Measurements from ENCODE around the gene EGFL8. TPM values are rescaled to one million over a fixed set of nuclear protein-coding genes. Genes with fewer than 3 reads are reported as not detected.

EGFL8 gene
- total and polyA plus RNA-seq, 2 of the 8 experiments (the other 6 are each of a cell fraction or from before 2014, with no cell fraction given): 5.0 to 9.2 TPM

GRCh38 chr6:32154514-32155161 lies 9.8 kb upstream of the EGFL8 start:
- Histone ChIP-seq H3K23me2 (ENCODE audit: low read depth, low read length) (peaks cover 25% of the 10 kb centered on the region), H3K9me3 (ENCODE audit: insufficient read depth in 2 of 2, low read depth in 1 of 2, low read length in 1 of 2) (no peaks in the 10 kb centered on the region), H4K20me1 (replicated peaks in 1 of 2; ENCODE audit: control insufficient read depth in 1 of 2, insufficient read depth in 2 of 2, low read length in 2 of 2) (no peaks in the 10 kb centered on the region), H3K79me2 (ENCODE audit: control insufficient read depth in 1 of 2, insufficient read depth in 2 of 2, low read length in 2 of 2) (peaks cover 0 to 5% of the 10 kb centered on the region in 2 experiments; a peak in 1 of 4 replicates), H4K5ac (ENCODE audit: insufficient read length, low read depth, low read length) (no peak overlapping the region), H3K79me1 (ENCODE audit: low read depth, low read length) (0 out of 2 replicates have a peak, but pooled peaks cover 3% of the 10 kb centered on the region), H3K4me2 (ENCODE audit: insufficient read depth in 1 of 2, low read depth in 2 of 2, low read length in 2 of 2) (peak overlapping the region; percentile 92 to 94), H3K56ac (replicated peaks; ENCODE audit: insufficient read length, low read depth, low read length) (no peak overlapping the region), H2AFZ (ENCODE audit: low read length) (no peak overlapping the region), H3K4me3 (ENCODE audit: extremely low read depth in 1 of 4, insufficient read depth in 2 of 4, low read depth in 3 of 4, low read length in 4 of 4) (peak overlapping the region; percentile 77 to 98 (median 92)), H3K23ac (ENCODE audit: insufficient read length) (no peak overlapping the region), H2BK5ac (ENCODE audit: low read depth, low read length) (peak overlapping the region; percentile 87; the same call in 1 of the 2 replicates), H3K4ac (replicated peaks; ENCODE audit: insufficient read length, low read depth, low read length) (no peak overlapping the region), H2BK15ac (ENCODE audit: low read length) (no peak overlapping the region), H3K14ac (ENCODE audit: insufficient read length) (no peak overlapping the region), H3K18ac (ENCODE audit: extremely low read depth, low read length) (peak overlapping the region; percentile 60; the same call in 1 of the 2 replicates), H3K9ac (replicated peaks in 1 of 4; ENCODE audit: extremely low read depth in 1 of 4, low read depth in 3 of 4, low read length in 3 of 4) (peak overlapping the region in 2 of 4 experiments; percentile 80; a peak in 4 of 7 replicates), H2BK20ac (ENCODE audit: low read length) (no peak overlapping the region), H3K27me3 (replicated peaks in 1 of 4; ENCODE audit: control insufficient read depth in 3 of 4, extremely low read depth in 1 of 4, insufficient read depth in 3 of 4, low read length in 3 of 4) (peaks cover 4 to 32% (median 30%) of the 10 kb centered on the region in 4 experiments), H4K8ac (ENCODE audit: extremely low read depth, insufficient read depth, low read length) (peak overlapping the region; percentile 84; the same call in 1 of the 2 replicates), H4K91ac (replicated peaks; ENCODE audit: insufficient read length, low read length) (no peak overlapping the region), H2BK120ac (replicated peaks; ENCODE audit: low read depth, low read length) (no peak overlapping the region), H3K27ac (ENCODE audit: low read depth, low read length) (peak overlapping the region; percentile 70; the same call in 1 of the 2 replicates), H2AK5ac (ENCODE audit: low read depth, low read length) (no peak overlapping the region), H2BK12ac (ENCODE audit: low read depth, low read length) (0 out of 2 replicates have a peak overlapping the region, but pooled peaks have one; percentile 39), H3K4me1 (replicated peaks in 1 of 4; ENCODE audit: control insufficient read depth in 3 of 4, insufficient read depth in 4 of 4, low read length in 3 of 4) (peaks cover 7 to 27% (median 14%) of the 10 kb centered on the region in 4 experiments), H3K36me3 (ENCODE audit: control insufficient read depth in 2 of 4, insufficient read depth in 4 of 4, low read length in 3 of 4) (peaks cover 4 to 14% (median 10%) of the 10 kb centered on the region in 4 experiments; a peak in 6 of 8 replicates)
- CTCF ChIA-PET (ENCODE audit: partially characterized antibody): interaction anchor here (0.6 to 1.3 kb wide), 13 partner anchors 9 to 106 kb away, joined by 3 to 16 read pairs (median 4); partner anchors contain the start of genes ATF6B, EGFL8 and FKBPL
- DNase-seq (ENCODE audit: low read depth in 1 of 2, low spot score in 2 of 2) (peak in 1 of 2 experiments; percentile 71), FAIRE-seq (no peak)
- 15% methylated on average over 32 of the region's 34 CpGs; no CpG with 5 or more reads in 1 of the 2 experiments for WGBS, 2 experiments (ENCODE audit: extremely low coverage in 1 of 2, insufficient coverage in 1 of 2, insufficient read length in 1 of 2, insufficient replicate concordance in 2 of 2, low coverage in 1 of 2, low lambda C conversion rate in 2 of 2, missing lambda C conversion rate in 1 of 2)
- POLR2A ChIA-PET (ENCODE audit: partially characterized antibody): interaction anchor here (0.8 to 1.2 kb wide), 10 partner anchors 8 to 105 kb away, joined by 3 to 7 read pairs (median 3); partner anchors contain the start of genes AGPAT1, EGFL8 and PBX2
- no peak for TF ChIP-seq ATF3 (IDR thresholded peaks at IDR 0.05; ENCODE audit: insufficient read depth, low read depth, low read length)

Measured in H1 (cell line).